Mucosa of descending colon (tissue), 3 donors: ENCODE measurements around the gene RPTOR. TPM values are rescaled to one million over a fixed set of nuclear protein-coding genes. Genes with fewer than 3 reads are reported as not detected.

ENCODE experiments used
- ATAC-seq: fragments of 200-7000 bp; cut with Tn5 transposase; one replicate; pipeline ENCODE4 v1.9.1; 2020; ENCODE audit warnings: mild to moderate bottlenecking, moderate library complexity
- DNase-seq, 3 donors: peaks; one replicate each; pipeline ENCODE4 v3.0.0-alpha.2; 2020
- H3K36me3 ChIP-seq: fragments of 200-600 bp; one replicate; pipeline ENCODE4 v1.8.0; 2021; ENCODE audit warnings: low read depth, mild to moderate bottlenecking
- H3K4me1 ChIP-seq: fragments of 200-600 bp; one replicate; pipeline ENCODE4 v1.8.0; 2021; ENCODE audit warnings: low read depth, mild to moderate bottlenecking
- H3K4me3 ChIP-seq: fragments of 200-600 bp; one replicate; pipeline ENCODE4 v1.8.0; 2021; ENCODE audit warnings: mild to moderate bottlenecking
- H3K9me3 ChIP-seq: fragments of 200-600 bp; one replicate; pipeline ENCODE4 v1.8.0; 2021; ENCODE audit warnings: mild to moderate bottlenecking
- intact Hi-C, 2 donors: fragments of 100-400 bp; cut with DNase I in 1 of 2; cut with micrococcal nuclease in 1 of 2; formaldehyde crosslinking; loops; one replicate each; pipeline versions ENCODE4 v1.11.0 to v1.11.1; 2022; cut with DNase I, micrococcal nuclease
- total RNA-seq, 3 donors: library from RNA; stranded (reverse); fragmentation: NEBNext Ultra II Directional in 2 of 3; extraction: Animal tissue kit (Norgen Biotek cat#: 25700) in 2 of 3; gene quantifications; one replicate each; pipeline versions ENCODE4 v1.2.1 to v1.2.4, GENCODE V29; 2021 to 2023
- TF ChIP-seq, protein P1 (sequence below): fragments of 200-600 bp; IDR thresholded peaks from one replicate; pipeline ENCODE4 v1.8.0; 2022; ENCODE audit warnings: antibody characterized with exemption, mild to moderate bottlenecking
- donor health status: DM: no; HTN: no; CAD: no; lungs with moderate emphysema.
- donor health status: DM: no; HTN: no; CAD: no.
- donor health status: DM: no; HTN: yes; CAD: no.

Gene RPTOR
- total RNA-seq, 3 donors from 2014 or later: 30.5 to 44.4 (median 37.2) TPM

DNA sequence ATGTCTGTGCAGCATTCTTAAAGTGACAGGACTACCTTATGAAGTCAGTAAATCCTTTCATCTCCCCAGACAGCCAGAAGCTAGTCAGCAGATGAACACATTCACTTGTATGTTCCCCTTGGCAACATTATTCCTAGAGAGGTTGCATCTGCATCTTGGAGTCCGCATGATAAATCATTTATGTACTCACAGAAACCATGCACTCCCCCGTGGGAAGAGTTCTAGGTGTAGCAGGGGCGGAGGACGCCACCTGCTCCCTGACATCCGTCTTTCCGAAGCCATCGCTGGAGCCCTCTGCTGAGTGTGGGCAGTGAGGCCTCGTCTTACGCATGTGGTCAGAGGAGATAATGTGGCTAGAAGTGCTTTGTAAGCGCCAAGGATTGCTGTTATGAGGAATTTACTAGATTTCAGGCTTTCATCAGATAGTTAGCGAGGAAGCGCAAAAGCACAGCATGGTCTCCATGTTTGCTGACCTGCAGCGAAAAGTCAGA, 144.5 kb downstream of the RPTOR start:
- ATAC-seq (no peak), DNase-seq (no peak)
- H3K9me3 ChIP-seq: no peaks in the 10 kb centered on the region
- intact Hi-C loops: no loop called here
- H3K36me3 ChIP-seq: no peaks in the 10 kb centered on the region
- H3K4me3 ChIP-seq: no peak overlapping the region
- TF ChIP-seq, protein P1, sequence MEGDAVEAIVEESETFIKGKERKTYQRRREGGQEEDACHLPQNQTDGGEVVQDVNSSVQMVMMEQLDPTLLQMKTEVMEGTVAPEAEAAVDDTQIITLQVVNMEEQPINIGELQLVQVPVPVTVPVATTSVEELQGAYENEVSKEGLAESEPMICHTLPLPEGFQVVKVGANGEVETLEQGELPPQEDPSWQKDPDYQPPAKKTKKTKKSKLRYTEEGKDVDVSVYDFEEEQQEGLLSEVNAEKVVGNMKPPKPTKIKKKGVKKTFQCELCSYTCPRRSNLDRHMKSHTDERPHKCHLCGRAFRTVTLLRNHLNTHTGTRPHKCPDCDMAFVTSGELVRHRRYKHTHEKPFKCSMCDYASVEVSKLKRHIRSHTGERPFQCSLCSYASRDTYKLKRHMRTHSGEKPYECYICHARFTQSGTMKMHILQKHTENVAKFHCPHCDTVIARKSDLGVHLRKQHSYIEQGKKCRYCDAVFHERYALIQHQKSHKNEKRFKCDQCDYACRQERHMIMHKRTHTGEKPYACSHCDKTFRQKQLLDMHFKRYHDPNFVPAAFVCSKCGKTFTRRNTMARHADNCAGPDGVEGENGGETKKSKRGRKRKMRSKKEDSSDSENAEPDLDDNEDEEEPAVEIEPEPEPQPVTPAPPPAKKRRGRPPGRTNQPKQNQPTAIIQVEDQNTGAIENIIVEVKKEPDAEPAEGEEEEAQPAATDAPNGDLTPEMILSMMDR: no peak
- no peaks in the 10 kb centered on the region for H3K4me1 ChIP-seq

DNA sequence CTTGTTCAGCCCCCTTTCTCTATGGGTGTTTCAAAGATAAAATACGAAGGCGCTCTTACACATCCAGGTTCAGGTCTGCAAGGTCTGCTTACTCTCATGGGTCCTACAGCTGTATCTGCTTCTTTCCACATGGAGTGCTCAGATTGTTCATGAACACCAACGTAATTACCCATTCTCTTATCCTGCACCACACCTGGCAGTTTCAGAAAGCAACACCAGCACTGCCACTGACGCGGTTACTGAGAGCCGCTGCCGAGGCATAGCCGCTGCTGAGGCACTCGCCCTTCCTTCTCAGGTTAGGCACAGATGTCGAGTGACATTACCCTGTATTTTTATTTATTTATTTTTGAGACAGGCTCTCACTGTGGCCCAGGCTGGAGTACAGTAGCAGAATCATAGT, 147.1 kb downstream of the RPTOR start:
- no peak for ATAC-seq
- no peaks in the 10 kb centered on the region for H3K9me3 ChIP-seq
- no peak for DNase-seq
- intact Hi-C loops: no loop called here
- peaks cover 9% of the 10 kb centered on the region for H3K4me1 ChIP-seq
- no peaks in the 10 kb centered on the region for H3K36me3 ChIP-seq
- TF ChIP-seq, protein P1: no peak
- no peak overlapping the region for H3K4me3 ChIP-seq

DNA sequence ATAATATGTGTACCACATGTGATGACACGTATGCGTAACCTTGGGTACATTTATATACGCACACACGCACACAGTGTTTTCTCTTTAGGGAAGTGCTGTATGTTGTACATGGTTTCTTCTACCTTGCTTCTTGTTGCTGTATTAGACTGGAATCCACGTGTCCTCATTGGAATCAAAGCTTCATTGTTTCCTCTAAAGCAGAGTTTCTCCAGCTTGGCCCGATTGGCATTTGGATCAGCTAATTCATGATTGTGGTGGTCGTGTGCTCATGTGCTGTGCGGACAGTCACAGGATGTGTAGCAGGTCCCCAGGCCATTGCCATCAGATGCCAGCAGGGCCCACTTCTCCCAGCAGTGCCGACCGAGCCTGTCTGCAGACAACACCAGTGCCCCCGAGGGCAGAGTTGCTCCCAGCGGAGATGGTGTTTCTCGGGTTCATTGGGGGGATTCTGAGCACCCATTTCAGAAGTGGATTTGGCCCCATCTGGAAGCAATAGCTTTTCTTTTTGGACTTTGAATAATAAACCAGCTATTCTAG, 148.4 kb downstream of the RPTOR start:
- H3K9me3 ChIP-seq: no peaks in the 10 kb centered on the region

DNA sequence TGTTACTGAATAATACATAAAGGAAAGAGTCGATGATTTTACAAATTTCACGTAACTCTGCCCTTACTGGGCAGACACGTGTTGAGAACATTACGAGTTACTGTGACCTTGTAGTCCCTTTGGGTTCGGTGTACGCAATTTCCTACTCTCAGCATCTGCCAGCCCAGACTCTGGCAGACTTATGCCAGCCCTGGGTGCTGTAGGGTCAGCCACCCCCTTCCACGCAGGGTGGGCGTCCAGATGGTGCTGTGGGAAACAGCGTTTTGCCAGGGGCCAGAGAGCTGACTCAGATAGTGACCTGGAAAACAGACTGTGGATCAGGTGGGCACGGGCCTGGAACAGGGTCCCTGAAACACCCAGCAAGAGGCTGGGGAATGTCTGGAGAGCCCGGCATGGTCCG, 148.9 kb downstream of the RPTOR start:
- peaks cover 9% of the 10 kb centered on the region for H3K4me1 ChIP-seq
- intact Hi-C loops: no loop called here
- no peaks in the 10 kb centered on the region for H3K36me3 ChIP-seq
- TF ChIP-seq, protein P1: no peak
- H3K9me3 ChIP-seq: no peaks in the 10 kb centered on the region
- ATAC-seq (no peak), DNase-seq (no peak)
- no peak overlapping the region for H3K4me3 ChIP-seq

More for the DNA sequence above, 148.4 kb downstream of the RPTOR start:
- Histone ChIP-seq H3K4me3 (no peak overlapping the region), H3K36me3 (no peaks in the 10 kb centered on the region), H3K4me1 (peaks cover 9% of the 10 kb centered on the region)
- no peak for DNase-seq
- ATAC-seq: no peak
- TF ChIP-seq, protein P1: no peak
- intact Hi-C loops: no loop called here

DNA sequence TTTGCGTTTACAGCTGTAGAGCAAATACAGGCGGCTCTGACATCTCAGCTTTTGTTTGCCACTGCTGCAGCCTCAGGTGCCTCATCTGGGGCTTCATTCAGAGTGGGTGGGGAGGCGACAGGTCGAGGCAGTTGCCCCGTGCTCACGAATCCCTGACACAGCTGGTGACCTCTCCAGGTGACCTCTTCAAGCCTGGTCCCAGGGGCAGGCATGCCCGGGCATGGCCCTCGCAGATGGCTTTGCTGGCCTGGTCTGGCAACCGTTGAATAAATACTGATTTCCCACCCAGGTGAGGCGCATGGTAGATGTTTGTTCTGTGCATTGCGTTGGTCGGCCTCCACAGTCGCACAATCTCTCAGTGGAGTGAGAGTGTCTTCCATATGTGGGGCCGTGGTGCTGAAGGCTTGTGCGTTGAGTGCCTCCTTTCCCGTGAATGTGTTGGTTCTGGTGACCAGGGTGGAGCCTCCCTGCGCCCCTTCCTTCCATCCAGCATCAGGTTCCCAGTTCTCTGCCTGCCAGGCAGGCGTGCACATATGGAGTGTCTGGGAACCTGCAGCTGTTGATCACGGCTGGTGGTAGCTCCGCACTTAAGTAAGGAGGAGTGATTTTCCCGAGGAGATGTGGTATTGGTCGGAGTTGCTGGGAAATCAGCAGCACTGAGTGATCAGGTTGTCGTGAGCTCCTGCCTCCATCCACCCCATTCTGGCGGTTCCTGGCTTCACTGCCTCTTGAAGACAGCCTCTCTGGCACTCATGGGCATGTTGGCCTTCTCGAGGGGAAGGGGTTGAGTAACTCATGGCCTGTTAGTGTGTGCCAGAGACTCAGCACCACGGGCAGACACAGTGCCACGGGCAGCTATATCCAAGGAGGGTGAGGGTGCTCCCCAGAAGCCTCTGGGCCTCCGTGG, 149.7 kb downstream of the RPTOR start:
- H3K4me1 ChIP-seq: peaks cover 9% of the 10 kb centered on the region
- TF ChIP-seq, protein P1: no peak
- ATAC-seq (peak; percentile 18), DNase-seq (no peak)
- H3K36me3 ChIP-seq: no peaks in the 10 kb centered on the region
- H3K4me3 ChIP-seq: no peak overlapping the region
- no peaks in the 10 kb centered on the region for H3K9me3 ChIP-seq
- intact Hi-C loops: no loop called here
